ENCODE data around the gene NPB.

The NPB gene

GRCh38 chr17:81902023-81902652, at the start of gene NPB:
TSS of gene NPB (plus strand) at chr17:81902238. CDS start at chr17:81902278, 40 bp downstream.
- peak in 7 of 56 donors; percentile 8 to 56 (median 15) for DNase-seq

DNA sequence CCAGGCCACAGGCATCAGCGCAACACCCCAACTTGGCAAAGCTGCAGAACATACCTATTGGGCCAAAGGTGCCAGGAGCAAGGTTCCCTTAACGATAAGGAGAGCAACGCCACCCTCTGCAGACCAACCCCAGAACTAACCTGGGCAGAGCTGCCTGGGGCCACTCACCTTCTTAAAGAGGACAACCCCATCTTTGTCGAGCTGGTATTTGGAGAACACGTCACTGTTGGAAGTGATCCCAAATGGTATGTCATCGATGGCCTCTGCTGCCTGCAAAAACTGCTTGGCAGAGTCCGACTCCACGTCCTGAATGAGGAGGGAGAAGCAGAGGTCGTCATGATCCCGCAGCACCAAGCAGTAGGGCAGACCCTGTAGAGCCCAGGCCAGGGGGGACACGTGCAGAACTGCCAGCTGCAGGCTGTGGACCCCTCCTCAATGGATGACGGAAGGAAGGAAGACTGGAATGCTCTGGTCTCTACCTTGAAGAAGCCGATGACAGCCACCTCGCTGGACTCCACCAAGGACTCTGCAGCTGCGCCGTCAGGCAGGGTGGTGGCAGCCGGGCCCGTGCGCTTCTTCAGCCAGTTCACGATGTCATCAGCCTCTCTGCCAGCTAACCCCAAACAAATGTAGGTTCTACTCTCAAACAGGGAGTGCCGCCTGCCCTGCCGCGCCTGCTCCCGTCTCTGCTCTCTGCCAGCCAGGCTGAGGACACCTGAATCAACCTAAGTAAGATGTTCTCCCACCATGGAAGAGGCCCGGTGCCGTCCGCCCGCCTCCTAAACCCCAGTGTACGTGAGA, 46.9 kb upstream of the NPB start:
- DNase-seq: no peak

GRCh38 chr17:81858170-81858966, 43.7 kb upstream of the NPB start:
- DNase-seq: no peak

DNA sequence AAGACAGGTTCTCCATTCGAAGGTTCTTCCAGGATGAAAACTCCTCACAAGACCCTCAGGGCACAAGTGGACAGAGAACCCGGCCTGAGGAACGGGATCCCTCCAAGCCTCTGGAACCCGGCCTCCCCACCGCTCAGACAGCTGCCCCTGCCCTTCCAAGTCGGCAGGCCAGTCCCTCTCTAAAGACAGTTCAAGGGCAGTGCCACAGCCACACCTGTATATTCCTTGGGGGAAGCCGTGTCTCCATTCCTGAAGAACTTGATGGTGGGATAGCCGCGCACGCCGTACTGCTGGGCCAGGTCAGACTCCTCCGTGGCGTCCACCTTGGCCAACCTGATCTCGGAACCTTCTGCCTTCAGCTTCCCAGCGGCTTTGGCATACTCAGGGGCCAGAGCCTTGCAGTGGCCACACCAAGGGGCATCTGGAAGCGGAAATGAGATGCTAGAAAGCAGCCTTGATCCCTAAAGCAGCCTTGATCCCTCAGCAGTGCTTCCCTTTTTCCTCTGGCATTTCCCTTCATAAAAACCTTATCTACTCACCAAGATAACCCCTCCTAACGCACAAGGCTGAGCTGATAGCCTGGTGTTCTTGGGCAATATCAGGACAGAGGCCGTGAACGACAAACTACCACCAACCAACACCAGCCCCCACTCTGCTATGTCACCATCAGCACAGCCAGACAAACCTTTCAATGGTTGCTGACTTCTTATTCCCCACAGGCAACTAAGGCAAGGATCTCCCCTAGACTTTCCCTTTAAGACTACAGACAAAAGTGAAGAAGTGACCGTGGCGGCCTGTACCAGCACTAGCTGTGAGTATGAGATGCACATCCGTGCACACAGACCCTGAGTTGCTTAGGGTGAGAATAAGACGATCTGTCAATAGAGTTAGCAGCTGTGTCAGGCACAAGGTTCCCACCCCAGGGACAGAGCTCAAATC, 42.8 kb upstream of the NPB start:
- DNase-seq: no peak

GRCh38 chr17:81859906-81860755, 41.9 kb upstream of the NPB start, which contains the start of gene P4HB:
TSS of gene P4HB (minus strand) at chr17:81860535. CDS start at chr17:81860471, 64 bp downstream.
- peak in 2 of 56 donors; percentile 99 to 100 for DNase-seq

GRCh38 chr17:81860756-81861568, 41.1 kb upstream of the NPB start:
- DNase-seq: peak; percentile 97 to 100 (median 99)

GRCh38 chr17:81863123-81863675, 38.8 kb upstream of the NPB start:
- no peak for DNase-seq

DNA sequence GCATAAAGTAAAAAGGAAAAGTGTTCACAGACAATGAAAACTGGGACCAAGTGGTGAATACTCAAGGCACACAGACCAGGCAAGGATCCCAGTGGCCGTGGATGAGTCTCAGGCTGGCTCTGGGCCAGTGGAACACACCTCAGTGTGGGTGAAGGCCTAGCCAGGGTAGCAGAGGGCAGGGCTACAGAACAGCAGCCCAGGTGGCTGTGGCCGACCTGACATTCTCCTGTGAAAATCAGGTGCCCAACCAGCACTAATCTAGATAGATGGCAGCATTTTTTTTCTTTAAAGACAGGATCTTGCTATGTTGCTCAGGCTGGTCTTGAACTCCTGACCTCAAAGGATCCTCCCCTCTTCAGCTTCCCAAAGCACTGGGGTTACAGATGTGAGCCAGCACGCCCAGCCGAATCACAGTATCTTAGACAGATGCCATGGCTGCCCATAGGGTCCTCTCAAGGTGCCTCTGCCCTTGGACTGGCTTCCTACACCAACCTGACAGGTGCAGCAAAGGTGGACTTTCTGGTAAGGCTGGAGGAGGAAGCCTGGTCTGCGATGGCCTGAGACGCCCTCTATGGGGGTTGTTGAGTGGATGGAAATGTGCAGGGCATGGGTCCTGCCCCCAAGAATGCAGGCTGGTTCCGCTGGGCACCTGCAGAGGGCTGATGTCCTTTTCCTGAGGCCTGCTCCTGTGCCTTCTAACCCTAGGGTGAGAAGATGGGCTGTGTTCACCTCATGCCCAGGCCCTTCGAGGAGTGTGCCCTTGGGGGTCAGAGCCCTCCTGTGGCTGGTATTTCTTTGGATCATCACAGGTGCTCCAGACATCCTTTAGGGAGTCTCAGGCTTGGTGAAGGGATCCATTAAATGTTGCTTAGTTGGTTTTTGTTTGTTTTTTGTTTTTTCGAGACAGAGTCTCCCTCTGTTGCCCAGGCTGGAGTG, 37.9 kb upstream of the NPB start:
- DNase-seq: no peak

DNA sequence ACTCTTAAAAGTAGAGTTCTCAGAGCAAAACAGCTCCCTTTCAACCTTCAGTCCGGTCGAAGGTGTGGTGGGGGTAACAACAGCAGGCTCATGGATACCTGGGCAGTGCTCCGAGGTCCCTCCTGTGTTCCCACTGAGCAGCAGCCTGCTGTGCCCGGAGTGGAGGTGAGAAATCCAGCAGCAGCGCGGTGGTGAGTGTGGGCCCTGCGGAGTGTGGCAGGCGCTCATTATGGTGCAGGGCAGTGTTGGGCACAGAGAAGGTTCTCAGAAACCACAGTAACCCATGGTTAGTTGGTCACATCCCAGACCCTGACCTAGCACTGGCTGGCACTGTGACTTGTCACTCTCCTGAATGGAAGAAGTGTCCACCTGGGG, 36.7 kb upstream of the NPB start:
- DNase-seq: no peak

DNA sequence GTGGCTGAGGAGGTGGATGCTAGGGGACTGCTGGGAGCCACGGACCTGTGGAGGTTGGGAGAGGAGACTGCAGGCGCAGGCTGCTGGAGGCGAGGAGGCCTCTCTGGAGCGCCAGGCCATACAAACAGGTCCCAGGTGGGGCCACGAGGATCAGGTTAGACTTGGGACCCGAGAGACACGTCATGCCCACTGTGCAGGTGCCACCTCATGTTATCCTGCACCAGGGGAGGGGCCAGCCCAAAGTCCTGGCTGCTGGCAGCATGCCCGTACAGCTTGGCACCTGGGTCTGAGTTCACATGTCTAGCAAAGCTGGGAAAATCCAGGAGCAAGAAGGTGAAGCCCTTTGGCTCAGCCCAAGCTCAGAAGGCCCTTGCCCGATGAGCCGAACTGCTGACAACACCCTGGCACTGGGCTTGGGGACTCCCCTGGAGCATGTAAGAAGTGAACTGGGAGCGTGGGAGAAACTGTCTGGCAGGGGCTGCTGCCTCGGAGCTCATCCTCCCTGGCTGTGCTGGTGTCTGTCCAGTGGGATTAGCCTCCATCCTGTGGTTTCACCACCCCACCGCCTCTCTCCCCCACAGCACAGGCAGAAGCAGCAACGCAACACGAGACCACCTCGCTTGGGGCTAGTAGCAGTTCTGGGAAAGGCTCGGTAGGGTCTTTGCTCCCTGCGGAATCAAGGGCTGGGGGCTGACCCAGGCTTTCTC, 36.2 kb upstream of the NPB start:
- DNase-seq: no peak

DNA sequence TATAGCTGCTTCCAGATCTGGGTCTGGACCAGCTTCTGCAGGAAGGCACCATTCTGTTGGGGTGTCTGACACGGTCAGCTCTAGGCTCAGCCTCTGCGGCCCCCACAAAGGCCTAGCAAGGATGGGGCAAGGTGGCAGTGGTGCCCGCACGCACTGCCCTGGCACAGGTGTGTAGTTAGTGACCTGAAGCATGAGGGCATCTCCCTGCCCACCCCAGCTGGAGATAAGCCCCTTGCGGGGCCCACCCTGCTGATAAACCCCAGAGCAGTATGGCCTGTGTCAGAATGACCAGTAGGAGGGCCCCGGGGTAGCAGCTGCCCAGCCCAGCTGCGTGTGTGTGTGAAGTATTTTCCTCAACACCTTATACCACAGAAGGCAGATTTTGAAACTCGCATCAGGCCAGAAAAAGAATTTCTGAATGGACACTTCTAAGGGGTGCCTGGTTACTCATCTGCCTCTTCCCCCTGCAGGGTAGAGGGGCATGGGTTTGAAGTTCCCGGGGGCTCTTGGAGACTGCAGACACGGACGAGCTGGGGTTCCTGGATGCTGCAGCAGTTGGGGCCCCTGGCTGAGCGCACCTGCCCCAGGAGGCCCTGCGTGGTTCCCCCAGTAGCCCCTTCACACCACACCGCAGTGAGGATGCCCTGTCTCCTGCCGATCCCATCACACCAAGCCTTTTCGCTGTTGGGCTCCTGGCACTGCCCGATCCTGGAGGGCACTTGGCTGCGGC, 35.4 kb upstream of the NPB start:
- DNase-seq: no peak

GRCh38 chr17:81867170-81867990, 34.7 kb upstream of the NPB start:
- no peak for DNase-seq

- no peak for DNase-seq
These were observed 33.9 kb upstream of the NPB start for GRCh38 chr17:81867991-81868673.

GRCh38 chr17:81868674-81869220, 33.3 kb upstream of the NPB start:
- DNase-seq: no peak
